HPDE6-E6E7 (cell line): ENCODE results near the gene HDAC4.

Experiments used
- DNase-seq: peaks from one replicate; pipeline ENCODE4 v3.0.0; 2011; ENCODE audit warnings: missing footprints; ENCODE audit errors: extremely low spot score

Gene HDAC4

GRCh38 chr2:239397931-239398471 lies 2.8 kb downstream of the HDAC4 start:
- no peak for DNase-seq

DNA sequence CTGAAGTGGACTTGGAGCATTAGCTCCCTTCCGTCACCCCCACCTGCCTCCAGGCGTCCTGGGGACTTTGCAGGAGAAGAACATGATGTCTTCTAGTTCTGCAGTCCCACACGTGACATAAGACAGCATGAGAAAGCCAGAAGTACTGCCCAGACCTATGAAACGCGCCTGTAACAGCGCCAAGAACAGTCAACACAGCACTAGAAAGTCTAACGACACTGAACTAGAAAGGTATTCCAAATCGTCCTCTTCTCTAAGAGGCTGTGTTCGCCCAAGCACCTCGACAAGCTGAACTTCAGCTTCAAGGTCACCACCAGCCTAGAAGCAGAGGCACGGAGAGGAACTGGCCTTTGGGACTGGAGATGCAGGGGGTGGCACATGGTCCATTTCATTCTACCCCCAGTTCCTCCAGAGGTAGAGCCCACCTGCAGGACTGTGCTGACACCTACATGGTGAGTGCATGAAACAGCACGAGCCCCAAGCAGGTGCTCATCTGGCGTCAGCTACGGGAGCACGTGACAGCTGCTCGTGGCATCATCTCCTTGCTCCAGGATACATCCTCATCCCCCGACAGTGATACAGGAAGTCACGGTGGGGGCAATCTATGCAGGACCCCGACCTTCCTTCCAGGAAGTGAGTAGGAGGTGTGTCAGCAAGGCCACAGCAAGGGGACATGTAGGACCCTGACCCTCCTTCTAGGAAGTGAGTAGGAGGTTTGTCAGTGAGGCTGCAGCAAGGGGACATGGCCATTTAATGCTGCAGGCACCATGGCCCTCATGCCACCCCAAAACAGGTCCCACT lies 3.7 kb downstream of the HDAC4 start:
- no peak for DNase-seq

GRCh38 chr2:239395524-239395923 lies 5.3 kb downstream of the HDAC4 start:
- no peak for DNase-seq

- no peak for DNase-seq
Measured at GRCh38 chr2:239394978-239395377, 5.8 kb downstream of the HDAC4 start.

GRCh38 chr2:239394346-239394945 lies 6.4 kb downstream of the HDAC4 start:
- no peak for DNase-seq

DNA sequence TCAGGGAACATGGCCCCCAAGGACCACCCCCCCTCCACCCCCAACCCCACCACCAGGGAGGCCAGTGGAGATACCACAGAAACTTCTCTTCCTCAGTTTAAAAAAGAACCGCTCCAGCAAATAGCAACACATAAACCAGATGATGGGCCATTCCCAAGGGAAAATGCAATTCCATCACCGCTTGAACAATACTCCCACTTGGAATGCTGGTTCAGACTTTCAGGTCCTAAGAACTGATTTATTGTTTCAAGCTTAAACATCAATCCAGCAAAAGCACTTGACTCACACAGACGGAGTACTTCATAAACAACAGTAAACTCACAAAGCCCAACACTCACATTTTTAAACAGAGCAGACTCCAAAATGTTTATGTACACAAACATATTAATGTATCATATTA lies 6.9 kb downstream of the HDAC4 start:
- no peak for DNase-seq

GRCh38 chr2:239393388-239393940 lies 7.4 kb downstream of the HDAC4 start:
- DNase-seq = no peak

DNA sequence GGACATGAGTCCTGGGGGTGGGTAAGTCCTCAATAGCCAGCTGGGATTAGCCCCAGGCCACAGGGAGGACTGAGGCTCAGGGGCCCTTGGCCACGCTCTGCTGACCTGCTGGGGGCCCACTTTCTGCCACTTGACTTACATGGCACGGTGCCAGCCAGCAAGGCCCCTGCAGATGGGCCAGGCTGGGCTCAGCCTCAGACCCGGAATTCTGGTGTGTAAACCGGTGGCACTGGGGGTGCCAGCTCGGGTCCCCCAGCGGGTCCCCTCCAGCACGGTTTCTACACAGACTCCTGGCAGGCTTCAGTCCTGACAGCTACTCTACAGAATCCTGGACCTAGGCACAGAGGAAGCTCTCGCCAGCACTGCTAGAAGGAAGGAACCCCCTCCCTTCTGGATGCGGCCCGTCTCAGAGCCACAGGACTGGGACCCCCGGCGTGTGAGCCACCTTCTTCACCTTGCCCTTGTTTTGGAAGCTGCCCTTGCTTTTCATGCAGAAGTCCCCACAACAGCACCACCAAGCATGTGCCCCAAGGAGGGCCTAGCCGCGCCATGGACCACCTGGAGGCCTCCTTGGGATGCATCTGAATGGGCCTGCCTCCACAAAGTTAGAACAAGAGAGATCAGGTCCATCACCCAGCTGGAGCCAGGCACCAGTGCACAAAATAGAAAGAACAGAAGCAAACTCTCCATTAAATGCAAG lies 8.0 kb downstream of the HDAC4 start:
- no peak for DNase-seq

DNA sequence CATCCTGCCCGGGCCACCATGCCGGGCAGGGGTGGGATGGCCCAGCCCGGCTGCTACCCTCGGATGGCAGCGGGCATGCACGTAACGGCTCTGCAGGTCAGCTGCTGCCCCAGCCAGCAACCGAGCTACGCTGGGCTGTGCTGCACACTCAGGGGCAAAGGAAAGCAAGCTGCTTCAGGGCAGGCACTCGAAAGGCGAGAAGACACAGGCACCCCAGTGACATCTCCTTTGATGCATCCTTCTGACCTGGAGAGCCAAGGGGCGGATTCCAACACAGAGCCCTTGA lies 8.8 kb downstream of the HDAC4 start:
- no peak for DNase-seq

DNA sequence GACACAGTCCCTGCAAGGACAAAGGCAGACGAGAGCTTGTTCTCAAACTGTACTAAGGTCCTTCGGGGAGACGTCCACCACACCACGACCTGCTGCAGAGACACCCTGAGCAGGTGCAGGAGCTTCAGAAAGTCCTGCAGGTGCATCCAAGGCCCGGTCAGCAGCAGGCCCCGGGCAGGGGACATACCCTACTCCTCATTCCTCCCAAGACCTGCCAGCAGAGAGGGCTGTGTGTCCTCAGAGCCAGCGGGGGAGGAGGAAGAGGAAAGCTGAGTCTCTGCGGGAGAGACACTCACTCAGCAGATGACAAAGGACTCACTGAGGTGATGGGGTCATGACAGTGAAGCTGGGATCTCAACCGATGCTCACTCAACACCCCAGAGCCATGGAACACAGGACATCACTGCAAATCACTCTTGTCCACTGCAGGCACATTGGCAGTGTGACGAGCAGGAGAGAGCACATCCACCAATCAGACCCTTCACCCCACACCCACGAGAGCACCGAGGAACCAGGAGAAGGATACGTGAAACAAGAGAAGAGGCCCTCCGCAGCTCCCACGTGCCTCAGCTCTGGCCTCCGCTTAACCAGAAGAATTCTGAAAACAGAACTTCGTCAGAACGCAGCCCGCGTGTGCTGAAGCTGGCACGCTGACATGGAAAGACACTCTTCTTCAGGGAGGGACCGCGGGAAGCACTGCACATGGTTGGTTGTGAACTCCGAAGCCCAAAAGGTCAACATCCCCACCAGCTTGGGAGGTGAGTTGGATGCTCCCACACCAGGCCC lies 9.3 kb downstream of the HDAC4 start:
- DNase-seq = no peak

GRCh38 chr2:239390546-239391285 lies 10.1 kb downstream of the HDAC4 start:
- no peak for DNase-seq

- no peak for DNase-seq
Measured at GRCh38 chr2:239389414-239390329, 11.1 kb downstream of the HDAC4 start.

GRCh38 chr2:239388236-239389151 lies 12.3 kb downstream of the HDAC4 start:
- no peak for DNase-seq

DNA sequence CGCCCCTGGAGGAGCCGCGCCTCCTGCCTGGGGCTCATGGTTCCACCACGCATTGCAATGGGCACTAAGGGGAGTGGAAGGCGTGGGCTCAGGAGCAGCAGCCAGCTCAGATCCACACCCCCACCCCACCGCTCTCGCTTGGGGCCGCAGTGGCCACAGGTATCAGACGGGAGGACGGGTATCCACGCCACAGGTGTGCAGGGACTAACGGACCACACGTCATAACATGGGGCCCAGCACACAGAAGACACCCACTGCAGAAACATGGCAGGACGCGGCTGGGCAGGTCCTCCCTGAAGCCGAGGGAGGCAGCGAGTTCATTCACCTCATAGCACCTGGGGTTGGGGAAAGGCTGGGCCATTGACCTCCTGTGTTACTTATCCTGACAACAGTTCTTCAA lies 13.0 kb downstream of the HDAC4 start:
- DNase-seq = no peak

- no peak for DNase-seq
Measured at GRCh38 chr2:239386872-239387445, 13.9 kb downstream of the HDAC4 start.

DNA sequence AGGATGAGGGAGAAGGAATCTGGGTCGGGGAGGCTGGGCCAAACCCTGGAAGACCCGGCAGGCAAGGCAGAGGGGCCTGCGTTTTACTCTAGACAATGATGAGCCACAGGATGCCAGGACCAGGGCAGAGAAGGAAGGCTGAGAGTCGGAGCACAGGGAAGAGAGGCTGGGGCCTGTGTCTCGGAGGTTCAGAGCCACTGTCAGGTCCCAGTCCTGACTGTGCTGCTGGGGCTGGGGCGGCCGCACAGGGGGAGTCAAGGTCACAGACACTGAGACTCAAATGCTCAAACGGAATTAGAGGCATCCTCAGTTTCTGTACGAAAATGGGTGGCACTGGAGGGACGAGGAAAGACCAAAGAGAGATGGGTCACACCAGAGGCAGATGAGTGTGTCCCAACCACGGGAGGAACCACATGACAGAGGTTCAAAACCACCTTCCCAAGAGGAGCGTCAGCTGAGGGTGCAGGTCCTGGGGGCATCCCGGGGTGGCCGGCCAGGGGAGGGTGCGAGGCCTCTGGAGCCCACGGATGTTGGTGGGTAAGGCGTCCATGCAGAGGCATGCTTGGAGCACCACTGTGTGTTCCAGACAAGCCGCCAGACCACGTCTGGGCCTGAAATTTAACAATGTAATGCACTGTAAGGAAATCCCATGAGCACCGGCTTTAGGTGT lies 14.7 kb downstream of the HDAC4 start:
- DNase-seq = no peak

DNA sequence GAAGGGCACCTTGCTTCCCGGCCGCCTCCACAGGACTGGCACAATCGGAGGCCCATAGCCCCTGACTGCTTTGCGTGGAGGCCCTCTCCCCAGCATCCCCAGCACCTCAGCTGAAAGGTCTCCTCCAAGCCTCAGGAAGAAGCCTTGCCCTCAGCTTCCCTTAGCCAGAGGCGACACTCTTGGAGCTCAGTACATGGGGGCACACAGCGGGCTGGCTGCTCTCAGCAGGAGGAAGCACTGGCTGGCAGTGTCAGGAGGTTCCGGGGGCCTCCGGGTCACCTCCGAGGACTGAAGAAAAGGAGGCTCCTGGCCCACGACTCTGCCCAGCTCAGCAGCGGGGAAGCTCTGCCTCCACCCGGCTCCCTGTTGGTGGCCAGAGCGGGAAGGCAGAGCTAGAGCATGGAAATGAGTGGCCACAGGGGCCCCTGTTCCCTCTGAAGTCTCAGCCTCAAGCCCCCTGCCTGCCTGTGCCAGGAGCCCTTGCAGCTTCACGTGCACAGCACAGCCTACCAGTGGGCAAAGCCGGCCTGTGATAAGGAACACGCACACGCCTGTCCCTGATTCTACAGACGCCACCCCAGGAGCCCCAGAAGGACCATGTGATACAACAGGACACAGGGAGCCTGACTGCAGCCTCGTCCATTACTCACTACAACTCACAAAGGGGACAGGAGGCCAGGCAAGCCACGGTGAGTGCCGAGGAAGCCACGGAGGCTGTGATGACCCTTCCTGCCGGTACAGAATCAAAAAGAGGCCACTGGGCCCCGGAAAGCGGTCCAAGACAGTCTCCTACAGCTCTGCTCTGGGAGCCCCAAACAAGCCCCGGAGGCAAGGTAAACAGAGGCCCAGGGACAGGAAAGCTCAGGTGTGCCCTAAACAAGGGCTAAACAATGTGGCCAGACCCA lies 15.5 kb downstream of the HDAC4 start:
- DNase-seq = no peak
